Measurements from ENCODE around the gene CFAP54.

DNA sequence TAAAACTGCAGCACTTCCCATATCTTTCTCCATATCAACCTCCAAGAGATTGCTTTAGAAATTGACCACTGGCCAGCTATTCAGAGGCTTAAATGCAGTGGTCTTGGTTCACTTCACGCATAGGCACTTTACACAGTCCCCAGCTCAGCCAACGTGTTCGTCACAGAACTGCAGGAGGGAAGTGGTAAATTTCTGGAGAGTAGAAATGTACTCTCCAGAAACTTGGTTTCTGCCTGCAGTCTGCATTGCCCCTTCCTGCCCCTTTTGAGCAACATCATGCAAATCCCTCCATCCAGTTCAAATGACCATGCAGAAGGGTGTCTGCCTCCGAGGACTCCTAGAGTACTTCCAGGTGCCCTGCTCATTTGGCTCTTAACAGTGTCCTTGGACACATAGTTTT is 375.0 kb downstream of the CFAP54 start:
- TF ChIP-seq, protein P1, sequence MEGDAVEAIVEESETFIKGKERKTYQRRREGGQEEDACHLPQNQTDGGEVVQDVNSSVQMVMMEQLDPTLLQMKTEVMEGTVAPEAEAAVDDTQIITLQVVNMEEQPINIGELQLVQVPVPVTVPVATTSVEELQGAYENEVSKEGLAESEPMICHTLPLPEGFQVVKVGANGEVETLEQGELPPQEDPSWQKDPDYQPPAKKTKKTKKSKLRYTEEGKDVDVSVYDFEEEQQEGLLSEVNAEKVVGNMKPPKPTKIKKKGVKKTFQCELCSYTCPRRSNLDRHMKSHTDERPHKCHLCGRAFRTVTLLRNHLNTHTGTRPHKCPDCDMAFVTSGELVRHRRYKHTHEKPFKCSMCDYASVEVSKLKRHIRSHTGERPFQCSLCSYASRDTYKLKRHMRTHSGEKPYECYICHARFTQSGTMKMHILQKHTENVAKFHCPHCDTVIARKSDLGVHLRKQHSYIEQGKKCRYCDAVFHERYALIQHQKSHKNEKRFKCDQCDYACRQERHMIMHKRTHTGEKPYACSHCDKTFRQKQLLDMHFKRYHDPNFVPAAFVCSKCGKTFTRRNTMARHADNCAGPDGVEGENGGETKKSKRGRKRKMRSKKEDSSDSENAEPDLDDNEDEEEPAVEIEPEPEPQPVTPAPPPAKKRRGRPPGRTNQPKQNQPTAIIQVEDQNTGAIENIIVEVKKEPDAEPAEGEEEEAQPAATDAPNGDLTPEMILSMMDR (IDR thresholded peaks at IDR 0.05): no peak
- no peak for TF ChIP-seq POLR2A (IDR thresholded peaks at IDR 0.05)

Measured in uterus (tissue), 2 donors.